ENCODE data around the gene G6PC2.

Gene G6PC2

DNA sequence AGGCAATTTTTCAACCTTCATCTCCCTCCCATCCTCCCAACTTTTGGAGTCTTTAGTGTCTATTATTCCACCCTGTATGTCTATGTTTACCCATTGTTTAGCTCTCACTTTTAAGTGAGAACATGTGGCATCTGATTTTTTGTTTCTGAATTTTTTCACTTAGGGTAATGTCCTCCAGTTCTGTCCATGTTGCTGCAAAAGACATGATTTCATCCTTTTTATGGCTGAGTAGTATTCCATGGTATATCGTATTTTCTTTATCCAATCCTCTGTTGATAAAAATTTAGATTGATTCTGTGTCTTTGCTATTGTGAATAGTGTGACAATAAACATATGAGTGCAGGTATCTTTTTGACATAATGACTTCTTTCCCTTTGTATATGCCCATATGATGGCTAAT, 48.2 kb downstream of the G6PC2 start:
- DNase-seq: no peak

DNA sequence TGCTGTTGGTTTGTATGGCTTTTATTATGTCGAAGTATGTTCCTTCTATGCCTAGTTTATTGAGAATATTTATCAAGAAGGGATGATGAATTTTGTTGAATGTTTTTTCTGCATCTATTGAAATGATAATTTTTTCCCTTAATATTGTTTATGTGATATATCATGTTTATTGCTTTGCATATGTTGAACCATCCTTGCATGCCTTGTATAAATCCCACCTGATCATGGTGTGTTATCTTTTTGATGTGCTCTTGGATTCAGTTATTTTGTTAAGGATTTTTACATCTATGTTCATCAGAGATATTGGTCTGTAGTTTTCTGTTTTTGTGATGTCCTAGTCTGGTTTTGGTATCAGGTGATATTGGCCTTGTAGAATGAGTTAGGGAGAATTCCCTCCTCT, 50.8 kb downstream of the G6PC2 start:
- no peak for DNase-seq

DNA sequence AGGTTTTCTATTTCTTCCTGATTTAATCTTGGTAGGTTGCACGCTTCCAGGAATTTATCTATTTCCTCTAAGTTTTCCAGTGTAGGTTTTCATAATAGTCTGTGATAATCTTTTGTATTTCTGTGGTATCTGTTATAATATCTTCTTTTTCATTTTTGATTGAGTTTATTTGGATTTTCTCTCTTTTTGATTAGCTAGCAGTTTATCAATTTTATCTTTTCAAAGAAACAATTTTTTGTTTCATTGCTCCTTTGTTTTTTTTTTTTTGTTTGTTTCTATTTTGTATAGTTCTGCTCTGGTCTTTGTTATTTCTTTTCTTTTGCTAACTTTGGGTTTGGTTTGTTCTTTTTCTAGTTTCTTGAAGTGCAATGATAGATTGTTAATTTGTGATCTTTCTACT, 51.3 kb downstream of the G6PC2 start:
- DNase-seq: no peak

DNA sequence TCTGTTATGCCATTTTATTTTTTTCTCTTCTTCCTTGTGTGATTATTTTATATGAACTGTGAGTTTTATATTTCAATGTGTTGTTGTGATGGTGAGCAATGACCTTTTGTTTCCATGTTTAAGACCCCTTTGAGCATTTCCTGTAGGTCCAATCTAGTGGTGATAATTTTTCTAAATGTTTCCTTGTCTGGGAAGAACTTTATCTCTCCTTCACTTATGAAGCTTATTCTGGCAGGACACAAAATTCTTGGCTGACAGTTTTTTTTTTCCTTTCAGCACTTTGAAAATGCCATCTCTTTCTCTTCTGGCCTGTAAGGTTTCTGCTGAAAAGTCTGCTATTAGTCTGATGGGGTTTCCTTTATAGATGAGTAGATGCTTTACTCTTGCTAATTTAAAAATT, 53.2 kb downstream of the G6PC2 start:
- no peak for DNase-seq

DNA sequence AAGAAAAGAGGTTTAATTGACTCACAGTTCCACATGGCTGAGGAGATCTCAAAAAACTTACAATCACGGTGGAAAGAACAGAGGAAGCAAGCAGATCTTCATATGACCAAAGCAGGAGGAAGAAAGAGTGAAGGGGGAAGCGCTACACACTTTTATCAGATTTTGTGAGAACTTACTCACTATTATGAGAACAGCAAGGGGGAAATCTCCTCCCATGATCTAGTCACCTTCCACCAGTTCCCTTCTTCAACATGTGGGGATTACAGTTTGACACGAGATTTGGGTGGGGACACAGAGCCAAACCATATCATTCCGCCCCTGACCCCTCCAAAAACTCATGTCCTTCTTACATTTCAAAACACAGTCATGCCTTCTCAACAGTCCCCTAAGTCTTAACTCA, 54.2 kb downstream of the G6PC2 start:
- no peak for DNase-seq

DNA sequence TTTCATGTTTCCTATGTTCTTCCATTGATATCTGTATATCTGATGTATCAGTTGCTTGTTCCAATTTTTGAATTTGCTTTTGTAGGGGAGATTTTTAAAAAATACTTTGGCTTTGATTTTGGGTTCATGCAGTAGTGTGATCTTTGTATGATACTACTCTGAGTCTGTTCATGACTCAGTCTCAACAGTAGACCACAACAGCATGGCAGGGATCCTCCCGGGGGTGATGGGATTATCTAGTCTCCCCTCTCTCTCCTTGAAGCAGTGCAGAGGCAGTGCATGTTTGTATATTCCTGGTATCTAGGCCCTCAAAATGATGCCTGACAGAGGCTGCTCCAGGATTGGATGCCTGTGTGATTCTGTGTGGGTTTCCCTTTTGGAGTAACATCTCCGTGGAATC, 55.3 kb downstream of the G6PC2 start:
- no peak for DNase-seq

Measured in stimulated activated naive CD4-positive, alpha-beta T cell treated with Interleukin-2 at 50 U/mL for 16 hours (primary cell).